Measurements from ENCODE around the gene EHBP1L1. TPM values are rescaled to one million over a fixed set of nuclear protein-coding genes. Genes with fewer than 3 reads are reported as not detected.

EHBP1L1 gene
- polyA plus RNA-seq, 1 donor (not counting 4 experiments of a cell fraction or from before 2014, with no cell fraction given): 10.4 TPM

DNA sequence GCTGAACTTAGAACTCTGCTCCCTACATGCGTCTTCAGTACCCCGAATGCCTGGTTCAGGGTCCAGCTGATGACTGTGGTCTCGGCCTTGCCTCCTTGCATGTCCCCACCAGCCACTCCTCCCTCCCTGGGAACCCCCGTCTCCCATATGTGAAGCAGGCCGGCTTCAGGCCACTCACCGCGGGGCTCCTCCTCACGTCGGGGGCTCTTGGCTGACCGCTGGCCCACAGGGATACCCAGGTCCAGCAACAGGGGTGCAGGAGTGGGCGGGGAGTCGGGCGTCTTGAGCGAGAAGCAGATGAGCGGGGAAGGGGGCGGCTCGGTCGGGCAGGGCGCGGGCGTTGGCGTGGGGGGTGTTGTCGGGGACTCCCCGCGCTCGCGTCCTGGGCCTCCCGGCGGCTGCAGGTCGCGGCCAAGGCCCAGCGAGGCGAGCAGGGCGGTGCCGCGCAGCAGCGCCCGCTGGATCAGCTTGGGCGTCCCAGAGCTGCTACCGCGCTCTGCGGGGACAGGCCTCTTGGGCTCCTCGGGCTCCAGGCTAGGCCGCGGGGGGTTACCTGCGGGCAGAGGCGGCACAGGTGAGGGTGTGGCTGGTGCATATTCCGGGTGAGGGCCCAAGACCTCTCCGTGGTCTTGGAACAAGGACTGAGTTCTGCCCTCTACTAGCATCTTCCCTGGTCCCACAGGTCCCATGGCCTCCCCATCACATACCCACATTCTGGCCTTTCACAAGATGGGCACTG lies 23.5 kb downstream of the EHBP1L1 start:
- FAIRE-seq (no peak), DNase-seq (ENCODE audit: low read depth, low spot score) (no peak)
- Histone ChIP-seq H3K4me3 (ENCODE audit: control insufficient read depth in 2 of 3, extremely low read depth in 1 of 3, insufficient read depth in 2 of 3, low read depth in 1 of 3, low read length in 3 of 3) (no peak overlapping the region), H3K27me3 (ENCODE audit: control insufficient read depth, extremely low read depth, insufficient read depth, low read length) (no peaks in the 10 kb centered on the region), H3K36me3 (ENCODE audit: control insufficient read depth in 2 of 2, extremely low read depth in 1 of 2, insufficient read depth in 2 of 2, low read length in 2 of 2) (peaks cover 3 to 14% of the 10 kb centered on the region in 2 experiments), H3K9me3 (ENCODE audit: control insufficient read depth, low read depth, low read length) (no peaks in the 10 kb centered on the region), H3K4me2 (ENCODE audit: control insufficient read depth, extremely low read depth, insufficient read depth, low read depth, low read length) (no peak overlapping the region), H3K27ac (ENCODE audit: control insufficient read depth, insufficient read depth, low read length) (no peak overlapping the region), H3K9ac (ENCODE audit: control insufficient read depth, extremely low read depth, insufficient read depth, low read length) (no peak overlapping the region), H4K20me1 (ENCODE audit: control insufficient read depth, extremely low read depth, insufficient read depth, low read length) (no peaks in the 10 kb centered on the region), H2AFZ (ENCODE audit: control insufficient read depth, low read length) (no peak overlapping the region), H3K9me1 (ENCODE audit: control insufficient read depth, extremely low read depth, insufficient read depth, low read length) (no peaks in the 10 kb centered on the region), H3K4me1 (ENCODE audit: control insufficient read depth, extremely low read depth, insufficient read depth, low read length) (peaks cover 4% of the 10 kb centered on the region), H3K79me2 (ENCODE audit: control insufficient read depth, insufficient read depth, low read length) (no peaks in the 10 kb centered on the region)
- dilution Hi-C loops (cut with MboI; ENCODE audit: extremely low pct_ligation_motif_present, low sequenced_read_pairs): no loop called here
- no peak for TF ChIP-seq EZH2 (IDR thresholded peaks at IDR 0.05; ENCODE audit: low read length)
- TF ChIP-seq, protein P1, sequence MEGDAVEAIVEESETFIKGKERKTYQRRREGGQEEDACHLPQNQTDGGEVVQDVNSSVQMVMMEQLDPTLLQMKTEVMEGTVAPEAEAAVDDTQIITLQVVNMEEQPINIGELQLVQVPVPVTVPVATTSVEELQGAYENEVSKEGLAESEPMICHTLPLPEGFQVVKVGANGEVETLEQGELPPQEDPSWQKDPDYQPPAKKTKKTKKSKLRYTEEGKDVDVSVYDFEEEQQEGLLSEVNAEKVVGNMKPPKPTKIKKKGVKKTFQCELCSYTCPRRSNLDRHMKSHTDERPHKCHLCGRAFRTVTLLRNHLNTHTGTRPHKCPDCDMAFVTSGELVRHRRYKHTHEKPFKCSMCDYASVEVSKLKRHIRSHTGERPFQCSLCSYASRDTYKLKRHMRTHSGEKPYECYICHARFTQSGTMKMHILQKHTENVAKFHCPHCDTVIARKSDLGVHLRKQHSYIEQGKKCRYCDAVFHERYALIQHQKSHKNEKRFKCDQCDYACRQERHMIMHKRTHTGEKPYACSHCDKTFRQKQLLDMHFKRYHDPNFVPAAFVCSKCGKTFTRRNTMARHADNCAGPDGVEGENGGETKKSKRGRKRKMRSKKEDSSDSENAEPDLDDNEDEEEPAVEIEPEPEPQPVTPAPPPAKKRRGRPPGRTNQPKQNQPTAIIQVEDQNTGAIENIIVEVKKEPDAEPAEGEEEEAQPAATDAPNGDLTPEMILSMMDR (optimal IDR thresholded peaks at IDR 0.05 in 1 of 3, IDR thresholded peaks at IDR 0.05 in 1 of 3, conservative IDR thresholded peaks at IDR 0.05 in 1 of 3; ENCODE audit: extremely low read depth in 1 of 3, insufficient read depth in 2 of 3, low read length in 3 of 3): no peak

DNA sequence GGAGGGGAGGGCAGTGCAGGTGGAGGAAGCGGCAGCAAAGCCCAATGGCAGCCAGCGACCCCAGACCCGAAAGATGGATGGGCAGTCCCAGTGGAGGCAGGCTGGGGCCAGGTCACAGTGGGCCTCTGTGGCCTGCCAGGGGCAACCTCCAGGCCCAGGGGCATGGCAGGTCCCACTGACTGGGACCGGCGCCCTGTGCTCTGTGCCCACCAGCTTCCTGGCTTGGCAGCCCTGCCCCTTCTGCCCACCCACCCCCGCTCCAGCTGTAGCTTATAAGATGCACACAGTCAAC lies 24.0 kb downstream of the EHBP1L1 start:
- H2AFZ ChIP-seq (ENCODE audit: control insufficient read depth, low read length): no peak overlapping the region
- no peaks in the 10 kb centered on the region for H4K20me1 ChIP-seq (ENCODE audit: control insufficient read depth, extremely low read depth, insufficient read depth, low read length)
- no peaks in the 10 kb centered on the region for H3K27me3 ChIP-seq (ENCODE audit: control insufficient read depth, extremely low read depth, insufficient read depth, low read length)
- peaks cover 5 to 17% of the 10 kb centered on the region in 2 experiments for H3K36me3 ChIP-seq (ENCODE audit: control insufficient read depth in 2 of 2, extremely low read depth in 1 of 2, insufficient read depth in 2 of 2, low read length in 2 of 2)
- no peaks in the 10 kb centered on the region for H3K9me3 ChIP-seq (ENCODE audit: control insufficient read depth, low read depth, low read length)
- no peak for FAIRE-seq
- no peaks in the 10 kb centered on the region for H3K79me2 ChIP-seq (ENCODE audit: control insufficient read depth, insufficient read depth, low read length)
- H3K9ac ChIP-seq (ENCODE audit: control insufficient read depth, extremely low read depth, insufficient read depth, low read length): no peak overlapping the region
- H3K4me2 ChIP-seq (ENCODE audit: control insufficient read depth, extremely low read depth, insufficient read depth, low read depth, low read length): no peak overlapping the region
- no peak overlapping the region for H3K27ac ChIP-seq (ENCODE audit: control insufficient read depth, insufficient read depth, low read length)
- peaks cover 4% of the 10 kb centered on the region for H3K4me1 ChIP-seq (ENCODE audit: control insufficient read depth, extremely low read depth, insufficient read depth, low read length)
- TF ChIP-seq, protein P1 (optimal IDR thresholded peaks at IDR 0.05 in 1 of 3, IDR thresholded peaks at IDR 0.05 in 1 of 3, conservative IDR thresholded peaks at IDR 0.05 in 1 of 3; ENCODE audit: extremely low read depth in 1 of 3, insufficient read depth in 2 of 3, low read length in 3 of 3): no peak
- TF ChIP-seq EZH2 (IDR thresholded peaks at IDR 0.05; ENCODE audit: low read length): no peak
- H3K4me3 ChIP-seq (ENCODE audit: control insufficient read depth in 2 of 3, extremely low read depth in 1 of 3, insufficient read depth in 2 of 3, low read depth in 1 of 3, low read length in 3 of 3): no peak overlapping the region
- no peak for DNase-seq (ENCODE audit: low read depth, low spot score)
- dilution Hi-C loops (cut with MboI; ENCODE audit: extremely low pct_ligation_motif_present, low sequenced_read_pairs): no loop called here
- H3K9me1 ChIP-seq (ENCODE audit: control insufficient read depth, extremely low read depth, insufficient read depth, low read length): no peaks in the 10 kb centered on the region
